Measurements from ENCODE around the gene SPC24. TPM values are rescaled to one million over a fixed set of nuclear protein-coding genes. Genes with fewer than 3 reads are reported as not detected.
"Not testable (repeated sequence)": the region's sequence is repeated elsewhere in the genome, so short reads cannot be mapped to it uniquely, and the experiment has no call there.

Gene SPC24
- total RNA-seq, 1 donor from 2014 or later = 1.4 TPM

- DNase-seq (ENCODE audit: low spot score) = peak; percentile 89
Observed at GRCh38 chr19:11164879-11165406, 9.4 kb upstream of the SPC24 start.

GRCh38 chr19:11164296-11164695 lies 8.7 kb upstream of the SPC24 start:
- DNase-seq (ENCODE audit: low spot score) = no peak

GRCh38 chr19:11160440-11160768 lies 4.8 kb upstream of the SPC24 start:
- DNase-seq (ENCODE audit: low spot score) = not testable (repeated sequence)

- DNase-seq (ENCODE audit: low spot score) = no peak
Observed at GRCh38 chr19:11159598-11160439, 4.2 kb upstream of the SPC24 start.

DNA sequence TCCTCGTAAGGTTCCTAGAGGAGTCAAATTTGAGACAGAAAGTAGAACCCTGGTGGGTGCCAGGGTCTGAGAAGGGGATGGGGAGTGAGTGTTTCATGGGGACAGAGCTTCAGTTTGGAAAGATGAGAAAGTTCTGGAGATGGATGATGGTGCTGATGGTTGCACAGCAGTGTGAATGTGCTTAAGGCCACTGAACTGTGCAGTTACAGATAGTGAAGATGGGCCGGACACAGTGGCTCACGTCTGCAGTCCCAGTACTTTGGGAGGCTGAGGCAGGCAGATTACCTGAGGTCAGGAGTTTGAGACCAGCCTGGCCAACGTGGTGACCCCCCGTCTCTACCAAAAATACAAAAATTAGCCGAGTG lies 917 bp downstream of the SPC24 start:
- DNase-seq (ENCODE audit: low spot score) = no peak

GRCh38 chr19:11152318-11153062 lies 3.1 kb downstream of the SPC24 start:
- peak; percentile 82 for DNase-seq (ENCODE audit: low spot score)

DNA sequence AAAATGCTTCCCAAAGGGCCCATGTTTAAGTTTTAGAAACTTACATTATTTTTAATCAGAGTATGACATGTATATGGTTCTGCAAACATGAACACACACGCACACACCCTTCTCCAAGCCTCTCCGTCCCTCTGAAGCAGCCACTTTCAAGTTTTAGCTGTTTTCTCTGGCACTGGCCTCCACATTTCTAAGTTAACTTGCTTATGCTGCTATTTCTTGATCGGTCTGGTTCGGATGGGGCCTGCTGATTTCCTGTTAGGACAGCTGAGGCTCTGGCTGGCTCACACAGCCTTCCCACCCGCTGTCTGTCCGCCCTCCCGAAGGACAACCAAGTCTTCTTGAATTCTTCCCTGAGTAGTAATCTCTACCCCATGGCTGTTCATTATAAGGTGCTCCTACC lies 4.4 kb downstream of the SPC24 start:
- DNase-seq (ENCODE audit: low spot score) = no peak

GRCh38 chr19:11148001-11148400 lies 7.6 kb downstream of the SPC24 start:
- DNase-seq (ENCODE audit: low spot score) = no peak

- no peak for DNase-seq (ENCODE audit: low spot score)
Observed at GRCh38 chr19:11145536-11145924, 10.1 kb downstream of the SPC24 start.

- peak; percentile 92 for DNase-seq (ENCODE audit: low spot score)
Observed at GRCh38 chr19:11142528-11143171, 12.9 kb downstream of the SPC24 start.

GRCh38 chr19:11141937-11142527 lies 13.6 kb downstream of the SPC24 start:
- DNase-seq (ENCODE audit: low spot score) = no peak

- no peak for DNase-seq (ENCODE audit: low spot score)
Observed at GRCh38 chr19:11140896-11141295, 14.7 kb downstream of the SPC24 start.

DNA sequence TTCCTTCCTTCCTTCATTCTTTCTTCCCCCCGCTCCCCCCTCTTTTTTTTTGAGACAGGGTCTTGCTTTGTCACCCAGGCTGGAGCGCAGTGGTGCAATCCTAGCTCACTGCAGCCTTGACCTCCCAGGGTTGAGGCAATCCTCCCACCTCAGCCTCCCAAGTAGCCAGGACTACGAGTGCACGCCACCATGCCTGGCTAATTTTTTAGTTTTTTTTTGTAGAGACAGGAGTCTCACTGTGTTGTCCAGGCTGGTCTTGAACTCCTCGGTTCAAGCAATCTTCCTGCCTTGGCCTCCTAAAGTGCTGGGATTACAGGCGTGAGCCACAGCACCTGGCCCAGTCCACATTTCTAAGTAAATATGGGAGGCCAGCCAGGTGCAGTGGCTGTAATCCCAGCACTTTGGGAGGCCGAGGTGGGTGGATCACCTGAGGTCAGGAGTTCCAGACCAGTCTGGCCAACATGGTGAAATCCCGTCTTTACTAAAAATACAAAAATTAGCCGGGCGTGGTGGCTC lies 15.5 kb downstream of the SPC24 start:
- not testable (repeated sequence) for DNase-seq (ENCODE audit: low spot score)

- peak; percentile 74 for DNase-seq (ENCODE audit: low spot score)
Observed at GRCh38 chr19:11138601-11139300, 16.8 kb downstream of the SPC24 start.

DNA sequence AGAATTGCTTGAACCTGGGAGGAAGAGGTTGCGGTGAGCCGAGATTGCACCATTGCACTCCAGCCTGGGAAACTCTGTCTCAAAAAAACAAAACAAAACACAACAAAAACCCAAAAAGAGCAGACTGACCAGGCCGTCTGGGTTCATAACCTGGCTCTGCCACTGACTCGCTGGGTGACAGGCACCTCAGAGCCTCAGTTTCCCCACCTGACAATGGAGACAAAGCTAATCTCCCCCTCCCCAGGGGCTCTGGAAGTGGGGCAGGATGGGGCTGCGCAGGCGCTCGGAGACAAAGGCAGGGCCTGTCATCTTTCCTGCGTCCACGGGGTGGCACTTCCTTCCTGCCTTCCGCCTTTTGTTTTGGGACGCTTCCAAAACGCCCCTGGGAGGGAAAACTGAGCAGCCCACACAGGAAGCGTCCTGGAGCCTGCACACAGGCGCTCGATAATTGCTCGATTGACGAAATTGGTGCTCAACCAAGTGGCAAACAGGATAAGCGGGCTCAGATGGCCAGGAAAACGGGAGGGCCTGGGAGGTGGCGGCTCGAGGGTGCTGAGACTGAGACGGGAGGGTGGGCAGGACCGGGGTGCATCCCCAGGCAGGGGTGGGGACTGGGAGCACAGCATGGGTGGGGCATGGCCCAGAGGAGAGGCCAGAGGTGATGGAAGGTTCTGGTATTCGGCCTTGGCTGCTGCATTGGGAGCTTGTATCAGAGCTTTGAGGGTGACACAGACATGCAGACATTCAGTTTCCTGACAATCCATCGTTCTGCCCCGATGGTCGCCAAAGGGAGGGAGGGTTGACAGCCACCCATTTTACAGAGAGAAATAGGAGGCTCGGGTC lies 17.8 kb downstream of the SPC24 start:
- DNase-seq (ENCODE audit: low spot score) = peak; percentile 89

DNA sequence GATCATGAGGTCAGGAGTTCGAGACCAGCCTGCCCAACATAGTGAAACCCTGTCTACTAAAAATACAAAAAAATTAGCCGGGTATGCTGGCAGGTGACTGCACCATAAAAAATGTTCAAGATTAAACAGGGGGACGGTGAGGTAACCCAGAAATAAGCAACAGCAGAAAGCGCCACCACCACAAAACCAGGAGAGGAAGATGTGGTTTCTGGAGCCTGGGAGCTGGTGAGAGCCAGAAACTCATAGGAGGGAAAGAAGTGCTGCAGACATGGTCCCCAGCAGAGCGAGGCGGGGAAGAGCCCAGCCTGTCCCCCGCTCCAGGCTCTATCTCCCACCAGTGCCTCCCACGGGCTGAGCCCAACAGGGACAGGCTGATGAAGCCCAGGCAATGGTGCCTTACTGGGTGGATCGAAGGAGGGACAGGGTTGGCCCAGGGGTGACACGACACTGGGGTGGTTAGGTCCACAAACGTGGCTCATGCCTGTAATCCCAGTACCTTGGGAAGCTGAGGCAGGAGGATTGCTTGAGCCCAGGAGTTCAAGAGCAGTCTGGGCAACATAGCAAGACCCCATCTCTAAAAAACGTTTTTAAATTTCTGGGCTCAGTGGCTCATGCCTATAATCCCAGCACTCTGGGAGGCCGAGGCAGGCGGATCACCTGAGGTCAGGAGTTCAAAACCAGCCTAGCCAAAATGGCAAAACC lies 19.0 kb downstream of the SPC24 start:
- DNase-seq (ENCODE audit: low spot score) = no peak

- DNase-seq (ENCODE audit: low spot score) = no peak
Observed at GRCh38 chr19:11131471-11131870, 24.1 kb downstream of the SPC24 start.

- DNase-seq (ENCODE audit: low spot score) = peak; percentile 82
Observed at GRCh38 chr19:11130824-11131455, 24.6 kb downstream of the SPC24 start.

- no peak for DNase-seq (ENCODE audit: low spot score)
Observed at GRCh38 chr19:11127905-11128304, 27.7 kb downstream of the SPC24 start.

Measured in ureter (tissue), 1 donor.